OCI-LY1 (cell line): ENCODE measurements around the gene CHM.

Source experiments
- H2AFZ ChIP-seq: fragments of 200-600 bp; sonication (generic), shearing (Covaris generic); 2 replicates; pipeline ENCODE4 v1.6.0; 2014; ENCODE audit warnings: antibody characterized with exemption, mild to moderate bottlenecking, low read length
- H3F3A ChIP-seq: fragments of 200-600 bp; sonication (generic), shearing (Covaris generic); 2 replicates; pipeline ENCODE4 v1.6.0; 2014; ENCODE audit warnings: mild to moderate bottlenecking, antibody characterized with exemption, low read length, moderate library complexity; ENCODE audit not compliant: insufficient read depth
- H3K27ac ChIP-seq: fragments of 200-600 bp; sonication (generic); 2 replicates; pipeline ENCODE4 v1.5.1; 2014; ENCODE audit warnings: low read length, mixed run types, mild to moderate bottlenecking, low read depth; ENCODE audit not compliant: poor library complexity, severe bottlenecking
- H3K27me3 ChIP-seq: fragments of 200-600 bp; sonication (generic); 2 replicates; pipeline ENCODE4 v1.6.0; 2014; ENCODE audit warnings: antibody characterized with exemption, mild to moderate bottlenecking, low read length, moderate library complexity; ENCODE audit not compliant: insufficient read depth
- H3K36me3 ChIP-seq: fragments of 200-600 bp; sonication (generic); 2 replicates; pipeline ENCODE4 v1.6.1; 2014; ENCODE audit warnings: mild to moderate bottlenecking, antibody characterized with exemption, low read length, moderate library complexity, mixed read lengths; ENCODE audit not compliant: insufficient read depth
- H3K4me1 ChIP-seq: fragments of 200-600 bp; sonication (generic); 2 replicates; pipeline ENCODE4 v1.5.1; 2014; ENCODE audit warnings: mild to moderate bottlenecking, low read length, moderate library complexity; ENCODE audit not compliant: insufficient read depth, severe bottlenecking
- H3K4me2 ChIP-seq: fragments of 200-600 bp; sonication (generic), shearing (Covaris generic); 2 replicates; pipeline ENCODE4 v1.6.1; 2014; ENCODE audit warnings: low read length
- H3K4me3 ChIP-seq: fragments of 200-600 bp; sonication (generic); 2 replicates; pipeline ENCODE4 v1.5.1; 2014; ENCODE audit warnings: low read length, low read depth, mild to moderate bottlenecking, mixed read lengths; ENCODE audit not compliant: poor library complexity, severe bottlenecking
- H3K79me2 ChIP-seq: fragments of 200-600 bp; shearing (Covaris generic); 2 replicates; pipeline ENCODE4 v1.6.1; 2016; ENCODE audit warnings: mixed run types, low read length, mixed read lengths; ENCODE audit not compliant: insufficient read depth
- H3K9ac ChIP-seq: fragments of 200-600 bp; sonication (generic), shearing (Covaris generic); 2 replicates; pipeline ENCODE4 v1.6.1; 2014; ENCODE audit warnings: mild to moderate bottlenecking, low read length, mixed read lengths
- H3K9me2 ChIP-seq: fragments of 200-600 bp; sonication (generic), shearing (Covaris generic); 2 replicates; pipeline ENCODE4 v1.6.1; 2014; ENCODE audit warnings: low read depth, mild to moderate bottlenecking, low read length, mixed read lengths
- H3K9me3 ChIP-seq: fragments of 200-600 bp; shearing (Covaris generic); 2 replicates; pipeline ENCODE4 v1.6.1; 2014; ENCODE audit warnings: low read length, mixed read lengths
- H4K20me1 ChIP-seq: fragments of 200-600 bp; sonication (generic), shearing (Covaris generic); 2 replicates; pipeline ENCODE4 v1.6.0; 2016; ENCODE audit warnings: mild to moderate bottlenecking, low read length; ENCODE audit not compliant: insufficient read depth
- EZH2 ChIP-seq: fragments of 200-600 bp; sonication (generic), shearing (Covaris generic); IDR thresholded peaks from 2 replicates; pipeline ENCODE4 v1.8.0; 2017; ENCODE audit warnings: borderline replicate concordance, mixed run types, mild to moderate bottlenecking, antibody characterized with exemption, low read length, moderate library complexity, mixed read lengths
- TF ChIP-seq, protein P1 (sequence below): fragments of 200-600 bp; sonication (generic), shearing (Covaris generic); IDR thresholded peaks from 2 replicates; pipeline ENCODE4 v1.5.1; 2017; ENCODE audit warnings: mild to moderate bottlenecking, antibody characterized with exemption, low read length, moderate library complexity, mixed read lengths

CHM gene, protein sequence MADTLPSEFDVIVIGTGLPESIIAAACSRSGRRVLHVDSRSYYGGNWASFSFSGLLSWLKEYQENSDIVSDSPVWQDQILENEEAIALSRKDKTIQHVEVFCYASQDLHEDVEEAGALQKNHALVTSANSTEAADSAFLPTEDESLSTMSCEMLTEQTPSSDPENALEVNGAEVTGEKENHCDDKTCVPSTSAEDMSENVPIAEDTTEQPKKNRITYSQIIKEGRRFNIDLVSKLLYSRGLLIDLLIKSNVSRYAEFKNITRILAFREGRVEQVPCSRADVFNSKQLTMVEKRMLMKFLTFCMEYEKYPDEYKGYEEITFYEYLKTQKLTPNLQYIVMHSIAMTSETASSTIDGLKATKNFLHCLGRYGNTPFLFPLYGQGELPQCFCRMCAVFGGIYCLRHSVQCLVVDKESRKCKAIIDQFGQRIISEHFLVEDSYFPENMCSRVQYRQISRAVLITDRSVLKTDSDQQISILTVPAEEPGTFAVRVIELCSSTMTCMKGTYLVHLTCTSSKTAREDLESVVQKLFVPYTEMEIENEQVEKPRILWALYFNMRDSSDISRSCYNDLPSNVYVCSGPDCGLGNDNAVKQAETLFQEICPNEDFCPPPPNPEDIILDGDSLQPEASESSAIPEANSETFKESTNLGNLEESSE

DNA sequence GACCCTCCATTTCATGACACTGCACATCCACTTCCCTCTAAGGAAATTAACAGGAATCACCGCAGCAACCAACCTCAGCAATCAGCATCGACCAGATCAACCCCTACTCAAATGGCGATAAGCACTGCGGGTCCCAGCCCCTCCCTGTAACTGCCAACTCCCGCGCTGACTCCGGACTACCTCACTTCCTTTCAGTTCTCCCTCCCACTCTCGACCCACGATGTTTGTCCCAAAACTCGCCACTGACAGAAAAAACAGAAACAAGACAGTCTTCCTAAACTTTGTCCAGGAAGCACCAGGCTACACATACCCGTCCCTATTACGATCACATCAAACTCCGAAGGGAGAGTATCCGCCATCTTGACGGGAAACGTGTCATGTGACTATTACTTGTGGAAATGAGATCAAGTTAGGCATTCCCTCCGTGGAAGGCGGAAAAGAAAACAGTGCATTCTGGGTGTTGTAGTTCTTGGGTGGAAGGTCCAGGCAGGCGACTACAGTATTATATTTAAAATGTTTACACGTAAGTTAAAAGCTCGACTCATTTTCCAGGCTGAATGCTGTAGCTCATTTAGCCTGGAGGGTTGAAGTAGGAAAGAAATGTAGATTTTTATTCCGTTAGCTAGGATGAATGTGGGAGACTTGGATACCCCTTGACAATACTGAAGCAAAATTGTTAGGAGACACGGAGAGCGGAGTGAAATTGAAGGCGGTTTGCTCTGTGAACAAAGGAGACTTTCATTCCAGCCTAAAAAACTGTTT lies at the start of gene CHM:
Gene CHM, minus strand, starts transcription at position 385 of the 762 bp plus-strand sequence. Its CDS starts 26 bp downstream, at position 359.
- Histone ChIP-seq H3K9ac (peak within 1 kb of the TSS; percentile 93), H3K4me1 (peaks cover 14% of the 10 kb centered on the region), H3F3A (no peaks in the 10 kb centered on the region), H3K27me3 (no peaks in the 10 kb centered on the region), H3K27ac (peak within 1 kb of the TSS; percentile 62), H3K4me2 (peak within 1 kb of the TSS; percentile 90), H3K79me2 (peaks cover 35% of the 10 kb centered on the region), H3K4me3 (peak within 1 kb of the TSS; percentile 94), H3K36me3 (no peaks in the 10 kb centered on the region), H3K9me2 (no peaks in the 10 kb centered on the region), H2AFZ (peak within 1 kb of the TSS; percentile 99; the same call in 1 of the 2 replicates), H3K9me3 (no peaks in the 10 kb centered on the region), H4K20me1 (no peaks in the 10 kb centered on the region)
- TF ChIP-seq, protein P1, sequence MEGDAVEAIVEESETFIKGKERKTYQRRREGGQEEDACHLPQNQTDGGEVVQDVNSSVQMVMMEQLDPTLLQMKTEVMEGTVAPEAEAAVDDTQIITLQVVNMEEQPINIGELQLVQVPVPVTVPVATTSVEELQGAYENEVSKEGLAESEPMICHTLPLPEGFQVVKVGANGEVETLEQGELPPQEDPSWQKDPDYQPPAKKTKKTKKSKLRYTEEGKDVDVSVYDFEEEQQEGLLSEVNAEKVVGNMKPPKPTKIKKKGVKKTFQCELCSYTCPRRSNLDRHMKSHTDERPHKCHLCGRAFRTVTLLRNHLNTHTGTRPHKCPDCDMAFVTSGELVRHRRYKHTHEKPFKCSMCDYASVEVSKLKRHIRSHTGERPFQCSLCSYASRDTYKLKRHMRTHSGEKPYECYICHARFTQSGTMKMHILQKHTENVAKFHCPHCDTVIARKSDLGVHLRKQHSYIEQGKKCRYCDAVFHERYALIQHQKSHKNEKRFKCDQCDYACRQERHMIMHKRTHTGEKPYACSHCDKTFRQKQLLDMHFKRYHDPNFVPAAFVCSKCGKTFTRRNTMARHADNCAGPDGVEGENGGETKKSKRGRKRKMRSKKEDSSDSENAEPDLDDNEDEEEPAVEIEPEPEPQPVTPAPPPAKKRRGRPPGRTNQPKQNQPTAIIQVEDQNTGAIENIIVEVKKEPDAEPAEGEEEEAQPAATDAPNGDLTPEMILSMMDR = no peak
- TF ChIP-seq EZH2 = no peak

DNA sequence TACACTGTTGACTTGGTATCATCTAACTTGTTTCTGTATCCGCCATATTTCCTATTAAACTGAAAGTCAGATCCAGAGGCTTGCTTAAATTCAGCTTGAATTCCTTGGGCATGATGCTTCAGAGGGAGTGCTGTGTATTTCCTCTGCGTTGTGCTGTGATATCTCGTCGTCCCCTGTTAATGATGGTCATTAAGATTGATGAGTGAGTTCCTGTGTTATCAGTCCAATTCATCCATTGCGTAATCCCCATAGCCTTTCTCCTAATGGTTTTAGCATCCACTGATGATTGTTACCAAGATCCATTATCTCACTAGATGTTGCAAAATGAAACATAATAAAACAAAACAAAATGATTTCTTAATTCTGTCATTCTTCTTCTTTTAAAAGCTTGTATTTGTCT lies 31.3 kb upstream of the CHM start:
- Histone ChIP-seq H3K79me2 (no peaks in the 10 kb centered on the region), H3K27me3 (no peaks in the 10 kb centered on the region), H3K4me1 (no peaks in the 10 kb centered on the region), H2AFZ (no peak overlapping the region), H3F3A (no peaks in the 10 kb centered on the region), H3K36me3 (no peaks in the 10 kb centered on the region), H3K9me2 (no peaks in the 10 kb centered on the region), H3K9me3 (no peaks in the 10 kb centered on the region), H3K9ac (no peak overlapping the region), H3K4me2 (no peak overlapping the region), H3K4me3 (no peak overlapping the region), H4K20me1 (no peaks in the 10 kb centered on the region), H3K27ac (no peak overlapping the region)
- TF ChIP-seq, protein P1 = no peak
- TF ChIP-seq EZH2 = no peak

GRCh38 chrX:86066998-86067397 lies 19.6 kb upstream of the CHM start:
- no peaks in the 10 kb centered on the region for H3K27me3 ChIP-seq
- no peaks in the 10 kb centered on the region for H3K36me3 ChIP-seq
- no peaks in the 10 kb centered on the region for H4K20me1 ChIP-seq
- no peaks in the 10 kb centered on the region for H3F3A ChIP-seq
- no peak overlapping the region for H3K9ac ChIP-seq
- no peaks in the 10 kb centered on the region for H3K9me2 ChIP-seq
- no peak overlapping the region for H2AFZ ChIP-seq
- H3K9me3 ChIP-seq = no peaks in the 10 kb centered on the region
- H3K79me2 ChIP-seq = no peaks in the 10 kb centered on the region
- no peak overlapping the region for H3K4me3 ChIP-seq
- H3K27ac ChIP-seq = no peak overlapping the region
- TF ChIP-seq EZH2 = no peak
- TF ChIP-seq, protein P1 = no peak; the same call in 1 of the 2 replicates
- H3K4me2 ChIP-seq = no peak overlapping the region
- H3K4me1 ChIP-seq = no peaks in the 10 kb centered on the region
